GM18526 (cell line): ENCODE results near the gene CDC14A.

Experiments
- POLR2A ChIP-seq: IDR thresholded peaks from 3 replicates; pipeline ENCODE4 v1.6.1; 2011; ENCODE audit not compliant: insufficient read length; ENCODE audit errors: extremely low read depth

CDC14A gene

GRCh38 chr1:100352267-100353070, at the start of gene CDC14A:
CDC14A (plus strand) TSS chr1:100352506; CDS start chr1:100352955, 449 bp downstream.
- peak; percentile 69 for TF ChIP-seq POLR2A

- TF ChIP-seq POLR2A: no peak
These were observed 49.6 kb upstream of the CDC14A start for GRCh38 chr1:100302739-100303138.

GRCh38 chr1:100304227-100304626, 48.1 kb upstream of the CDC14A start:
- TF ChIP-seq POLR2A: no peak

- no peak for TF ChIP-seq POLR2A
These were observed 47.4 kb upstream of the CDC14A start for GRCh38 chr1:100304921-100305320.

- no peak for TF ChIP-seq POLR2A
These were observed 46.4 kb upstream of the CDC14A start for GRCh38 chr1:100305954-100306353.

GRCh38 chr1:100306735-100307313, 45.5 kb upstream of the CDC14A start:
- no peak for TF ChIP-seq POLR2A

GRCh38 chr1:100308777-100309176, 43.5 kb upstream of the CDC14A start:
- no peak for TF ChIP-seq POLR2A

GRCh38 chr1:100309863-100310262, 42.4 kb upstream of the CDC14A start:
- no peak for TF ChIP-seq POLR2A

GRCh38 chr1:100313382-100313781, 38.9 kb upstream of the CDC14A start:
- no peak for TF ChIP-seq POLR2A

- no peak for TF ChIP-seq POLR2A
These were observed 35.7 kb upstream of the CDC14A start for GRCh38 chr1:100316622-100317021.

- no peak for TF ChIP-seq POLR2A
These were observed 31.8 kb upstream of the CDC14A start for GRCh38 chr1:100320311-100321099.

GRCh38 chr1:100321100-100321493, 31.2 kb upstream of the CDC14A start:
- no peak for TF ChIP-seq POLR2A

- TF ChIP-seq POLR2A: no peak
These were observed 30.8 kb upstream of the CDC14A start for GRCh38 chr1:100321506-100321905.

GRCh38 chr1:100322436-100323211, 29.7 kb upstream of the CDC14A start:
- TF ChIP-seq POLR2A: no peak
